ENCODE measurements around the gene DNAJB12.

- TF ChIP-seq CTCF (IDR thresholded peaks at IDR 0.05; ENCODE audit: low read length) (no peak), EZH2phosphoT487 (IDR thresholded peaks at IDR 0.05; ENCODE audit: low read length) (no peak)
Observed at GRCh38 chr10:72389014-72389413, 34.3 kb upstream of the DNAJB12 start.

Data from MM.1S (cell line).